Retinal pigment epithelial cell (primary cell): ENCODE results near the gene ACACB.
A peak's percentile ranks its signal among the peaks of the same experiment; 100 is the strongest.

ENCODE experiments used
- DNase-seq: peaks from one replicate; pipeline ENCODE4 v3.0.0-alpha.2; 2010; ENCODE audit warnings: low read depth
- H3K4me3 ChIP-seq: 2 replicates; pipeline ENCODE4 v1.5.1; 2011; ENCODE audit warnings: mild to moderate bottlenecking, low read length, control low read depth, moderate library complexity
- TF ChIP-seq, protein P1 (sequence below): conservative IDR thresholded peaks from 2 replicates; pipeline ENCODE4 v1.5.1; 2011; ENCODE audit warnings: low read depth, low read length, control low read depth, inconsistent platforms

Gene ACACB

DNA sequence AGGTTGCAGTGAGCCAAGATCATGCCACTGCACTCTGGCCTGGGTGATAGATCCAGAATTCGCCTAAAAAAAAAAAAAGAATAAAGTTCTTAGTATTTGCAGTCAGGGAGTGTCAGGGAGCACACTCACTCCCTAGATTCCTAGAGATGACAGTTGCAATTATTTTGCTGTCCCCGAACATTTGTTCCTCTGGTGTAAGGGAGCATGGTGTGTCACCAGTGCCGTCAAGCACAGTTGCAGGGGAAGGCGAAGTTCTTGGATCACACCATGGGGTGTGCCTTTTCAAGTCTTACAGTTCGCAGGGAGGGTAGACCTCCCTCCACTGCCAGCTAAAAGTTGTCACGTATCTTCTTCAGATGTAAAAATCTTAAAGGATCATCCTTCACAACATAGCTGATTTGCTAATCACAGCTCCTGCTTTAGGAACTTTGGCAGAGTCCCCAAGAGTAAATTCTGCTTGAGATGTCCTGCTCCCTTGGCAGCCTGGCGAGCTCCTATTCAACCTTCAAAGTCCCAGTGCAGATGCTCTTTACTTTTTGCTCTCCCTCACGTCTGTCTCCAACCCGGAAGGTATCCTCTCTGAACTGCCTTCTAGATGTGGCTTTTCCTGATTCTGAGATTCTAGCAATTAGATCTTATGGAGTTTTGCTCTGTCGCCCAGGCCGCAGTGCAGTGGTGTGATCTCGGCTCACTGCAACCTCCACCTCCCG, 11.3 kb downstream of the ACACB start:
- TF ChIP-seq, protein P1, sequence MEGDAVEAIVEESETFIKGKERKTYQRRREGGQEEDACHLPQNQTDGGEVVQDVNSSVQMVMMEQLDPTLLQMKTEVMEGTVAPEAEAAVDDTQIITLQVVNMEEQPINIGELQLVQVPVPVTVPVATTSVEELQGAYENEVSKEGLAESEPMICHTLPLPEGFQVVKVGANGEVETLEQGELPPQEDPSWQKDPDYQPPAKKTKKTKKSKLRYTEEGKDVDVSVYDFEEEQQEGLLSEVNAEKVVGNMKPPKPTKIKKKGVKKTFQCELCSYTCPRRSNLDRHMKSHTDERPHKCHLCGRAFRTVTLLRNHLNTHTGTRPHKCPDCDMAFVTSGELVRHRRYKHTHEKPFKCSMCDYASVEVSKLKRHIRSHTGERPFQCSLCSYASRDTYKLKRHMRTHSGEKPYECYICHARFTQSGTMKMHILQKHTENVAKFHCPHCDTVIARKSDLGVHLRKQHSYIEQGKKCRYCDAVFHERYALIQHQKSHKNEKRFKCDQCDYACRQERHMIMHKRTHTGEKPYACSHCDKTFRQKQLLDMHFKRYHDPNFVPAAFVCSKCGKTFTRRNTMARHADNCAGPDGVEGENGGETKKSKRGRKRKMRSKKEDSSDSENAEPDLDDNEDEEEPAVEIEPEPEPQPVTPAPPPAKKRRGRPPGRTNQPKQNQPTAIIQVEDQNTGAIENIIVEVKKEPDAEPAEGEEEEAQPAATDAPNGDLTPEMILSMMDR: no peak
- H3K4me3 ChIP-seq: no peak overlapping the region
- DNase-seq: no peak

DNA sequence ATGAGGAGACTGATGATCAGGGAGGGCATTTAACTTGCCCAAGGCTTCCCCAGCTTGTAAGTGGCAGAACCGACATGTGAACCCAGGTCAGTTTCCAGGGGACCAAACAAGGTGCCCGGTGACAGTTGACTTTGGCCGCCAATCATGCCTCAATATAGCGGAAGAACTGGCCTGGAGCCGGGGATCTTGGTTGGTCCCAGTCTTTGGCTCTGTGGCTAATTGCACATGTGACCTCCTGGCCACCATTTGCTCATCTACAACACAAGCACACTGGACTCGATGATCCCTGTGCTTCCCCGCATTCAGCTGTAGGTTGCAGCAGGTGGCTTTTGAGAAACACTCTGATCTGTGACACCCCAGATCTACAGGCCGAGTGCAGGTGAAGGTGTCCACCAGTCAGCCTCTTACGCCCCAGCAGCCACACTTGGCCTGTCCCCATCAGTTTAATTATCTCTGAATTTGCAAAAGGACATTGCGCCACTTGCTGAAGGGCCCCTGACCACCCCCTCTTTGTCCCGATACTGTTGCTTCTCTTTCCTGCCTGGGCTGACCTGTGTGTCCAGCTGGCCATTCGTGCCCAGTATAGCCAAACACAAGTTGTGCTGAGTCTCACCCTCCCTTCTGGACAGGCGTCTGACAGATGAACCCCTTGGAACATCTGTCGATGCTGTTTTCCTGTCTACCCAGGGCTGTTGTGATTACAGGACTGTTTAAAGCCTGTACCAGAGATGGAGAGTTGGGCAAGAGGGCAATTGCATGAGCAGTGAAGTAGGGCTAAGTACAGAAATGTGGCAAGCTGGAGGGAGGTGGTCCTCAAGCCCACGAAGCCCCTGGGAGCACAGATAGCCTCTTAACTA, 14.1 kb downstream of the ACACB start:
- DNase-seq: no peak
- H3K4me3 ChIP-seq: no peak overlapping the region
- TF ChIP-seq, protein P1: no peak

DNA sequence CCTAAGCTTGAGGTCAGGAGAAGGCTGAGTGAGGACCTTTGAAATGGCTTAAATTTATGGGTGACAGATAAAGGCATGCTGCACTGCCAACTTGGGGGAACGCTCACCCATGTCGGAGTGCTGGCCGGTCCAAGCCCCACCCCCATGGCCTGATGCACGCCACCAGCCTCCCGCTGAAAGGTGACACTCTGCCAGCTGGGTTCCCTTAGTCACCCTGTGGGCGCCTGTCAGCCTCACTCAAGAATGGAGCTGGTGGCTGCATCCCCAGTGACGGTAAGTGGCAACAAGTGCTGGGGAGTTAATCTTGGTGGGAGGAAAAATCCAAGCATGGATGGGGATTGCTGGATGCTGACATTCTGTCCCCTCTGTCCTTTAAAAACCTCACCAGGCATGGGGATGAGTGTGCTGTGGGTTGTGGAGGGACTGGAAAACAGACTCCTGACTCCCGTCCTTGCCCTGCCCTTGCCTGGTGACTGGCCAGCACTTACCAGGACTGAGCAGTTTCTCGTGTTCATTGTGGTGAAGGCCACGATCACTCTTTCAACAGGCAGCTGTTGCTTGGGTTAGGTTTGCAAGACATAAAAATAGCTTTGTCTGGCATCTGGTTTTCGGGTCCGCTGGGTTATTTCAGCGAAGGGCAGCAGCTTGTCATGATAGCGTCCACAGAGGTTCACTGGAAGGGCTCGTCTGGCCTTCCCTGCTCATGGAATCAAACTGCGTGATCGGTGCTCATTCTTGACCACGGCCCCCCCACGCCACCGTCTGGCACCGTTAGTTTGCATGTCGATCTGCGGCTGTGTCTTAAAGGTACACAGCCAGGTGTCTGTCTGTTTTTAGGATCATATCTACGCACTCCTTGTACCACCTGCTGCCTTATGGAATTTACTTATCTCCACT, 15.0 kb downstream of the ACACB start:
- no peak overlapping the region for H3K4me3 ChIP-seq
- TF ChIP-seq, protein P1: no peak
- DNase-seq: no peak

DNA sequence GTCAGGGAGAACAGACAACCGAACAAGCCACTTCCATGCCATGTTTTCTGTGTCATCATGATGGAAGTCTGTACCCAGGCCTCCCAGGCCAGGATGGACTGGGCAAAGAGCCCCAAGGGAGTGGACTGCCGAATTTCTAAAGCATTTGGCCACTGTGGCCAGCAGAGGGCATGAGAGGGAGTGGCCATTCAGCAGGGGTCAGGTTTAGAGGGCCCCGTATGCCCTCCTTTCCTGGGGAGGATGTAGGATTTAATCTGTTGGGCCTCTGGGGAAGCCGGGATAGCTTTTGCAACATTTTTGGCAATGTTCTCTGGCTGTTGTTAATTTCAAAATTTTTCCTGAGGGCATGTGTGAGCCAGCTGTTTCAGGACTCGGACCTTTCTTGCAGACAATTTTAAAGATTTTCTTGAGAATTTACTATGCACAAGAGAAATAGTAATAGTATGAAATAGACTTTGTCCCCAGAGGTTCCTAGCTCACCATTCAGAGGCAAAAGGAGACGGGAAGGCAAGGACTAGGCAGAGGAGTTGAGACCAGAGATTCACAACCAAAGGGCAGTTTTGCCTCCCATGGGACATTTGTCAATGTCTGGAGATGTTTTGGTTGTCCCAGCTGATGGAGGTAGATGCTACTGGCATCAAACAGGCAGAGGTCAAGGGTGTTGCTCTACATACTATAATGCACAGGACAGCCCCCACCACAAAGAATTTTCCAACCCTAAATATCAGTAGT, 18.0 kb downstream of the ACACB start:
- DNase-seq: no peak
- no peak overlapping the region for H3K4me3 ChIP-seq
- TF ChIP-seq, protein P1: peak; percentile 78

DNA sequence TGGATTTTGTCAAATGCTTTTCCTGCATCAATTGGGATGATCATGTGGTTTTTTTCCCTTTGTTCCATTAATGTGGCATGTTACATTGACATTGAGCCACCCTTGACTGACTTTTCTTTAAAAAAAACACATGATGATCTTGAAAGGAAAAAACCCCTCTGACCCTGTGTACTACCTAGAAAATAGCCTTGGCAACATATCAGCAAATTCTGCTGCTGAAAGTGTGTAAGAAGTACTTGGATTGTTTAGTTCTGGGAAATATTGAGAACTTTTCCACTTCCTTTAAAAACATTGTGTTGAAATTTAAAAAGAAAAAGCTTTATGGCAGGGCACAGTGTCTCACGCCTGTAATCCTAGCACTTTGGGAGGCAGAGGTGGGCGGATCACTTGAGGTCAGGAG, 20.7 kb downstream of the ACACB start:
- TF ChIP-seq, protein P1: no peak
- no peak for DNase-seq
- H3K4me3 ChIP-seq: no peak overlapping the region

DNA sequence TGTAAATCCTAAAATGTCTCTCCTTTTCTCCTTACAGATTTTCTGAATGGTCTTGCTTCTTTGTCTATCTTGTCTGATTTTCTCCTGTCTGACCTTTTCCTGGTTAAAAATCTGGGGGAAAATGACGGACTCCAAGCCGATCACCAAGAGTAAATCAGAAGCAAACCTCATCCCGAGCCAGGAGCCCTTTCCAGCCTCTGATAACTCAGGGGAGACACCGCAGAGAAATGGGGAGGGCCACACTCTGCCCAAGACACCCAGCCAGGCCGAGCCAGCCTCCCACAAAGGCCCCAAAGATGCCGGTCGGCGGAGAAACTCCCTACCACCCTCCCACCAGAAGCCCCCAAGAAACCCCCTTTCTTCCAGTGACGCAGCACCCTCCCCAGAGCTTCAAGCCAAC, 23.0 kb downstream of the ACACB start:
- no peak overlapping the region for H3K4me3 ChIP-seq

More for the DNA sequence above, 23.0 kb downstream of the ACACB start:
- TF ChIP-seq, protein P1: no peak
- no peak for DNase-seq
